ENCODE measurements around the gene ARHGAP19.

DNA sequence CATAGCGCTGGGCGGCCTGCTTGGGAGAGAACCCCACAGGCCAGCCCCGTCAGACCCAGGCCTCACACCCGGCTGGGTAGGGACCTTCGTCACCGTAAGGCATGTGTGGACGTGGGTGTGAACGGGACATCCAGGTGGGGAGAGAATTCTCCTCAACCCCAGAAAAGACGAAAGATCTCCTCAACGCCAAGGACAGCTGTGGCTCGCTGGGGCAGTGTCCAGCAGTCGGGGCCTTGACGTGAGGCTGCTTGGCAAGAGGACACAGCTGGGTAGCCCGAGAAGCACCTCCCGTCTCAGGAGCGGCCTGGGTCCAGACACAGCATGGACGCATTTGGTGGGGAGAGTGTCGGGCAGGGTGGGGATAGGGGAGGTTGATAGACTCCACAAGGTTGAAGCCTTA lies 105.5 kb downstream of the ARHGAP19 start:
- TF ChIP-seq CTCF (IDR thresholded peaks at IDR 0.05; ENCODE audit: insufficient read depth, low read length) = no peak
- TF ChIP-seq POLR2AphosphoS5 (IDR thresholded peaks at IDR 0.05; ENCODE audit: low read depth) = no peak
